SKM-1 treated with dmso at 0.1 percent for 144 hours (cell line): ENCODE measurements around the gene ZNF701.
"Not testable (repeated sequence)": the region's sequence is repeated elsewhere in the genome, so short reads cannot be mapped to it uniquely, and the experiment has no call there.

Source experiments
- DNase-seq: peaks from one replicate; lab custom pipeline; 2025; ENCODE audit not compliant: unreplicated experiment; lab: John Stamatoyannopoulos, UW

ZNF701 gene

GRCh38 chr19:52570000-52570861 is at the start of gene ZNF701:
TSS of gene ZNF701 (plus strand) at chr19:52570287. CDS start at chr19:52574148, 3,861 bp downstream.
- peak; percentile 62 for DNase-seq

GRCh38 chr19:52522551-52522950 is 47.5 kb upstream of the ZNF701 start:
- DNase-seq: no peak

GRCh38 chr19:52524086-52524485 is 46.0 kb upstream of the ZNF701 start:
- DNase-seq: no peak

GRCh38 chr19:52527134-52527955 is 42.7 kb upstream of the ZNF701 start, which contains the start of gene ZNF808:
TSS of gene ZNF808 (plus strand) at chr19:52527668. CDS start at chr19:52543285, 15,617 bp downstream.
- DNase-seq: peak; percentile 80

- DNase-seq: no peak
Observed at GRCh38 chr19:52527956-52528351, 42.1 kb upstream of the ZNF701 start.

GRCh38 chr19:52532480-52532879 is 37.6 kb upstream of the ZNF701 start:
- DNase-seq: no peak

- DNase-seq: peak; percentile 32
Observed at GRCh38 chr19:52533901-52534300, 36.2 kb upstream of the ZNF701 start.

GRCh38 chr19:52535385-52535770 is 34.7 kb upstream of the ZNF701 start:
- not testable (repeated sequence) for DNase-seq

GRCh38 chr19:52535771-52536447 is 34.2 kb upstream of the ZNF701 start:
- DNase-seq: no peak

- no peak for DNase-seq
Observed at GRCh38 chr19:52536448-52536800, 33.7 kb upstream of the ZNF701 start.

GRCh38 chr19:52538815-52539214 is 31.3 kb upstream of the ZNF701 start:
- not testable (repeated sequence) for DNase-seq

GRCh38 chr19:52541176-52541575 is 28.9 kb upstream of the ZNF701 start:
- not testable (repeated sequence) for DNase-seq

- DNase-seq: no peak
Observed at GRCh38 chr19:52541608-52542007, 28.5 kb upstream of the ZNF701 start.

- DNase-seq: not testable (repeated sequence)
Observed at GRCh38 chr19:52542541-52542940, 27.5 kb upstream of the ZNF701 start.

- DNase-seq: no peak
Observed at GRCh38 chr19:52542984-52543664, 27.0 kb upstream of the ZNF701 start.

GRCh38 chr19:52554216-52554971 is 15.7 kb upstream of the ZNF701 start:
- DNase-seq: no peak

GRCh38 chr19:52557231-52557995 is 12.7 kb upstream of the ZNF701 start:
- no peak for DNase-seq

- DNase-seq: not testable (repeated sequence)
Observed at GRCh38 chr19:52558732-52559445, 11.2 kb upstream of the ZNF701 start.

- not testable (repeated sequence) for DNase-seq
Observed at GRCh38 chr19:52561611-52562010, 8.5 kb upstream of the ZNF701 start.
